Dendritic cell treated with granulocyte-macrophage colony-stimulating factor and Interleukin-4, amounts not matched to agents 40 ng/mL and 50 ng/mL, for 4 days (primary cell): ENCODE results near the gene SYDE1.

Experiments used
- H3K27ac Mint-ChIP-seq: one replicate; pipeline ENCODE4 v1.8.0; 2022; ENCODE audit warnings: mild to moderate bottlenecking, mixed read lengths
- H3K27me3 Mint-ChIP-seq: one replicate; pipeline ENCODE4 v1.8.0; 2022; ENCODE audit warnings: mild to moderate bottlenecking, mixed read lengths
- H3K36me3 Mint-ChIP-seq: one replicate; pipeline ENCODE4 v1.8.0; 2022; ENCODE audit warnings: low read depth, mixed read lengths
- H3K4me1 Mint-ChIP-seq: one replicate; pipeline ENCODE4 v1.8.0; 2022; ENCODE audit warnings: low read depth, mixed read lengths
- H3K4me3 Mint-ChIP-seq: one replicate; pipeline ENCODE4 v1.8.0; 2022; ENCODE audit warnings: mild to moderate bottlenecking, moderate library complexity, mixed read lengths
- H3K9me3 Mint-ChIP-seq: one replicate; pipeline ENCODE4 v1.8.0; 2022; ENCODE audit warnings: mixed read lengths
- intact Hi-C: fragments of 100-400 bp; cut with micrococcal nuclease; formaldehyde crosslinking; loops from one replicate; pipeline ENCODE4 v1.15.0; 2022

The SYDE1 gene

DNA sequence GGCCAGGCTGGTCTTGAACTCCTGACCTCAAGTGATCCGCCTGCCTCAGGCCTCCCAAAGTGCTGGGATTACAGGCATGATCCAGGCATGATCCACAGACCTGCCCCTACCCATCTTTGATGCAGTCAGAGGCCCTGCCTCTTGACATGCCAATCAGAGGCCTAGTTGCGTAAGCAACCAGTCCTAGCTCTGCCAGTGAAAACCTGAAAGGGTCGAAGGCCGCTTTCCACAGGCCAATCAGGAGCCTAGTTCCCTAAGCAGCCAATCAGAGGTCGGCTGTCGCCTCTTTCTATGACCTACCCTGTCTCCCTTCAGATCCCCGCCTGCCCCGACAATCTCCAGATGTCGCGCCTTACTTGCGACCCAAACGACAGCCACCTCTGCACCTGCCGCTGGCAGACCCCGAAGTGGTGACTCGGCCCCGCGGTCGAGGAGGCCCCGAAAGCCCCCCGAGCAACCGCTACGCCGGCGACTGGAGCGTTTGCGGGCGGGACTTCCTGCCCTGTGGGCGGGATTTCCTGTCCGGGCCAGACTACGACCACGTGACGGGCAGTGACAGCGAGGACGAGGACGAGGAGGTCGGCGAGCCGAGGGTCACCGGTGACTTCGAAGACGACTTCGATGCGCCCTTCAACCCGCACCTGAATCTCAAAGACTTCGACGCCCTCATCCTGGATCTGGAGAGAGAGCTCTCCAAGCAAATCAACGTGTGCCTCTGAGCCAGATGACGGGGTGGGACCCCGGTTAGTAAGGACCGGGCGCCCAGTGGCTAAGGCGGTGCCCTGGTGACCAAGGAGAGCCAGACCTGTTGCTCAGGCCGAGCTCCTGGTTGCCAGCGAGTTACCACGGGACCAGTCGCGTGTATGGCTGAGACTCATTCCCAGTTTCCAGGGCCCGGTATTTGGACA, 6.3 kb downstream of the SYDE1 start:
- Mint-ChIP-seq H3K27me3 (peaks cover 11% of the 10 kb centered on the region), H3K36me3 (peaks cover 54% of the 10 kb centered on the region), H3K27ac (no peak overlapping the region), H3K4me1 (no peaks in the 10 kb centered on the region), H3K4me3 (no peak overlapping the region), H3K9me3 (no peaks in the 10 kb centered on the region)
- intact Hi-C loops: no loop called here

DNA sequence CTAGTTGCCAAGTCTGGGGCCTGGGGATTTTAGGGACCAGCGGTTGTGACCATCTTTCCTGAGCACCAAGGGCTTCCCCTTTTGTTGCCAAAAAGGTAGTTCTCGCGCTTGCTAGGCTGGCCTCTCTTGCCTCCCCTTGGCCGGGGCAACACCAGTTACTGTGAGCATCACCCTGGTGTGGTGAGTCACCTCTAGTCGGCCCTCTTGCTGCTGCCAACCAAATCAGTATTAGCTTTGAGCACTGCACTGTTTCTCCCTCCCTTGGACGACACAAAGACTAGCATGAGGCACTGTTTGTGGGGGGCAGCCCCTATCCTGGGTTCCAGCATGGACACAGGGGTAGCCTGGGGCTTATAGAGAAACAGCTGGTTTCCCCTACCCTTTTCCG, 6.9 kb downstream of the SYDE1 start:
- Mint-ChIP-seq H3K27me3 (peaks cover 4% of the 10 kb centered on the region), H3K9me3 (no peaks in the 10 kb centered on the region), H3K36me3 (peaks cover 60% of the 10 kb centered on the region), H3K4me3 (no peak overlapping the region), H3K4me1 (no peaks in the 10 kb centered on the region), H3K27ac (no peak overlapping the region)
- intact Hi-C loops: no loop called here

DNA sequence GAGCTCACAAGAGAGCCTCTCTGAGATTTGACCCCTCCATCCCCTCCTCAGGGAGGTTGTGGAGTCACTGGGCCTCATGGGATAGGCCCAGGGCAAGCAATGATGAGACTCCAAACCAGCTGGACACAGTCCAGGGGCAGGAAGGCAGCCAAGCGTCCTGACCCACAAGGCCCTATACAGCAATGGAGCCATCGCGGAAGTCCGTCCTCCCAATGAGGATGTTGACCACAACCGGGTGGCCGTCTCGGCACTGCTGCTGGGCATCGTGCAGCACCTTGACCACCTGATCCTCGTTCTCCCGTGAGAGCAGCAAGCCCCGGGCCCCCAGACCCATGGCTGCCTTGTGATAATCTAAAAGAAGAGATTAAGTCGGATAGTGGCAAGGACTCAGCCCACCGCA, 7.9 kb downstream of the SYDE1 start:
- Mint-ChIP-seq H3K9me3 (no peaks in the 10 kb centered on the region), H3K27ac (no peak overlapping the region), H3K27me3 (no peaks in the 10 kb centered on the region), H3K4me1 (no peaks in the 10 kb centered on the region), H3K36me3 (peaks cover 69% of the 10 kb centered on the region), H3K4me3 (no peak overlapping the region)
- intact Hi-C loops: no loop called here

DNA sequence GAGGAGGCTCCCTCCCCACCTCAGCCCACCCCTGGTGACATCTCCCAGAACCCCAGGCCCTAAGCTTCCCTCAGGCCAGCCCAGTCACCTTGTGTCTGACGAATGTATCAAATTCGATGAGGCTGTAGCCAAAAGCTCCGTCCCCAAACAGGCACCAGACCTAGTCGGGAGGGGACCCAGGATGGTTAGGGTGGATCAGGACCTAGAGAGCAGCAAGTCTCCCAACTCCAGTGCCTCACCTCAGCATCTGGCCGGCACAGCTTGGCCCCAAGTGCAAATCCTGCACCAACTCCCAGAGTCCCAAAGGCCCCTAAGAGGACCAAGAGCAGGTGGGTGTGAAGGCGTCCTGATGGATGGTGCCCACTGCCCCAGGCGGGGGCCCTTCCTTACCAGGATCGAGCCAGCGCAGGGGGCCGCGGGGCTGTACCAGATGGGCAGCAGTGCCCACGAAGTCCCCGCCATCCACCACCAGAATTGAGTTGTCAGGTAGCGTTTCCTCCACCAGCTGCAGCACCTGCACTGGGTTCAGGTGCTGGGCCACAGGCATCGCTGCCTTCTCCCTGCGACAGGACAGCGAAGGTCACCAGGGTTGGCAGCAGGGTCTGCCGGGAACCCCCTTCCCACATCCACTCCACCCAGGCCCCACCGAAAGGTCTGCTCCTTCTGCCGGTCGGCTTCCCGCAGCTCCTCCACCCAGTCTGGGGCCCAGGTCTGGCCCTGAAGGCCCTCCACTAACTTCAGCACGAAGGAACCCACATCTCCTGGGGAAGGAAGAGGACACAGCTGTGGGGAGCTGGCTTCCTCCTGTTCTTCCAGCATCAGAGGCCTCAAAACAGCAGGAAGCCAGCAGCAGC, 8.8 kb downstream of the SYDE1 start:
- Mint-ChIP-seq H3K27me3 (no peaks in the 10 kb centered on the region), H3K36me3 (peaks cover 79% of the 10 kb centered on the region), H3K9me3 (no peaks in the 10 kb centered on the region), H3K4me3 (no peak overlapping the region), H3K4me1 (no peaks in the 10 kb centered on the region), H3K27ac (no peak overlapping the region)
- intact Hi-C loops: no loop called here

DNA sequence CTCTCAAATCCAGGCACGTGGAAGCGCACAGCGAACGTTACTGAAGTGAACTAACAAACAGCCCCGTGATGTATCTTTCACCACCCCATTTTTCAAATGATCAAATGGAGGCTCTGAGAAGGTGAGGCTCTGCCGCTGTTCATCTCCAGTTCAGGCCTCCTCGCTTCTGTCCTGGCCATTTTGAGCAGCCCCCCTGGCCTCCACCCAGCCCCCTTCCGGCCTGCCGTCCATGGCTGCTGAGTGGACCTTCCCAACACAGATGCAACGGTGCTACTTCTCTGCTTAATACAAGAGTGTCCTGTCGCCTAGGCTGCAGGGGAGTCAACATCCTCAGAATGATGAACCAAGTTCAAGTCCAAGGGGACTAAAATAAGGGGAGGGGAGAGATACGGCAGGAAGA, 9.7 kb downstream of the SYDE1 start:
- Mint-ChIP-seq H3K36me3 (peaks cover 87% of the 10 kb centered on the region), H3K27ac (no peak overlapping the region), H3K9me3 (no peaks in the 10 kb centered on the region), H3K4me3 (no peak overlapping the region), H3K27me3 (no peaks in the 10 kb centered on the region), H3K4me1 (no peaks in the 10 kb centered on the region)
- intact Hi-C loops: no loop called here

DNA sequence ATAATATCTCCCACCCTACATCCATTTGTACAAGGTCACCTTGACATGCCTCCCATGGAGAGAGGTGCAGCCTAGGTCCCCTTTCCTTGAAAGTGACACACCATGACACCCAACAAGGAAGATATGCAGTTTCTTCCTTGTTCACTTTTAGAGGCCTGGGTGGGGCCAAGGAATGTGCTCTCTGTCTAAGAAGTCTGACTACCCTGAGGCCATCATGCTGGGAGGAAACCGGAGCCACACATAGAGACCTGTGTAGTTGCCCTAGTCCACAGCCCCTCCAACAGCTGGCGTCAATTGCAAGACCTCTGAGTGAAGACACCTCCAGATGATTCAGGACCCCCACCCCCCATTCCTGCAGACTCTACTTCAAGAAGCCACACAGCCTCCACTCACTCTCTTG, 11.0 kb downstream of the SYDE1 start:
- Mint-ChIP-seq H3K27ac (no peak overlapping the region), H3K36me3 (peaks cover 100% of the 10 kb centered on the region), H3K4me1 (peaks cover 4% of the 10 kb centered on the region), H3K9me3 (no peaks in the 10 kb centered on the region), H3K4me3 (no peak overlapping the region), H3K27me3 (no peaks in the 10 kb centered on the region)
- intact Hi-C loops: no loop called here

DNA sequence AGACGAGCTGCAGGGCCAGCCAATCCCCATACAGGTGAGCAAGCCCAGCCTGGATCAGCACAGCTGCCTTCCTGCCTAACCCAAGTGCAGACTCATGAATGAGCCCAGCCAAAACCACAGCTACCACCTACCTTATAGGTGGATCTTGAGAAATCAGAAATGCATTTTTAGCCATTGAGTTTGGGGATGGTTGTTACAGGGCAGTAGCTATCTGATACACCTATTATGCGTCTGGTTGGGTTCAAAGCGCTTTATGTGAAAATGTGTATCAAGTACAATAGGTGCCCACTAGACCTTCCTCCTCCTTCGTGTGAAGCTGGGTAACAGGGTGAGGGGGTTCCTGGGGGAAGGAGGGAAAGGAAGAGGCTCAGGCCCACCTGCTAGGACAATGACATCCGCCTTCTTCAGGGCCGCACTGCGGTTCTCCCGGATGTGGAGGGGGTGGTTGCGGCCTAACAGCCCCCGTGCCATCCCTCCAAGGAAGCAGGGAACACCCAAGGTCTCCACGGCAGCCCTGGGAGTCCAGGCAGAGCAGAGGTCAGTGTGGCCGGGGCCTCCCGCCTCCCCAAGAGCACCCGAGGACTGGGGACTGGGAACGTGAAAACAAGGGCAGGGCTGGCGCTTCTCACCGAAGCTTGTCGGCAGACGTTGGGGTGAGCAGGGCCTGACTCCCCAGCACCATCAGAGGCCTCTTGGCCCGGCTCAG, 11.7 kb downstream of the SYDE1 start:
- Mint-ChIP-seq H3K36me3 (peaks cover 95% of the 10 kb centered on the region), H3K4me3 (no peak overlapping the region), H3K4me1 (peaks cover 8% of the 10 kb centered on the region), H3K27me3 (no peaks in the 10 kb centered on the region), H3K9me3 (no peaks in the 10 kb centered on the region), H3K27ac (no peak overlapping the region)
- intact Hi-C loops: no loop called here

DNA sequence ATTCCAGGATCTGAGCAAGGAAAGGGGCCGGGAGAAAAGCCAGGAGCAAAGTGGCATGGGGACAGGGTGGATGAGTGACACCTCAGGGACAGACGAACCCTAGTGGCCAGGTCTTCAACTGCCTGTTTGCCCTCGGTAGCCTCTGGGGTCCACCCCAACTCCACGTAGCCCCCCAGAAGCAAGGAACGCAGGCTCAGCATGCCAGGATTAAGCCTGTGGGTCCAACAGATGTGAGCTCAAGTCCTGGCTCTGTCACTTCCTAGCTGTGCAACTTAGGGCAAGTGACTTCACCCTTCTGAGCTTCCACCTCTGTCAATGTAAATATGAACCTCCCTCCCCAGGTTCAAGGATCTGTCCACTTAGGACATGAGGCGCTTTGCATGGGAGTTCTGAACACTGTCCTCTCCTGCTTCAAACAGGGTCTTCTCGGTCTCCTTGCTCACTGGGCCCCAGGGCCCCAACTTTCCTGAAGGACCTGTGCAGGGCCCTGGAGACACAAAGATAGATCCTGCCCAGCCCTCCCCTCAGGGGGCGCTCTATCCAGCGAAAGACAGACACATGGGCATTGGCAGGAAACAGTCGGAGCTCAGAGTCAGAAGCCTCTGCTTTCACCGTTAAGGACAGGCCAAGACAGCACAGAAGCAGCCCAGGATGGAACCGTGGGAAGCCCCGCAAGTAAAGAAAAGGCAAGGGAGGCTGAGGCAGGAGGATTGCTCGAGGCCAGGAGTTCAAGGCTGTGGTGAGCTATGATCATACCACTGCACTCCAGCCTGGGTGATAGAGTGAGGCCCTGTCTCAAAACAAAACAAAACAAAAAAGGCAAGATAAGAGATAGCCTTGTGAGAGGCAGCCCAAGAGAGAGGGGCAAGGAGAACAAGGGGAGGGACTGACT, 13.2 kb downstream of the SYDE1 start:
- H3K9me3 Mint-ChIP-seq: no peaks in the 10 kb centered on the region
- H3K27ac Mint-ChIP-seq: no peak overlapping the region
- H3K36me3 Mint-ChIP-seq: peaks cover 89% of the 10 kb centered on the region
- H3K4me1 Mint-ChIP-seq: peaks cover 17% of the 10 kb centered on the region
- no peak overlapping the region for H3K4me3 Mint-ChIP-seq
- H3K27me3 Mint-ChIP-seq: no peaks in the 10 kb centered on the region
- intact Hi-C loops: no loop called here

DNA sequence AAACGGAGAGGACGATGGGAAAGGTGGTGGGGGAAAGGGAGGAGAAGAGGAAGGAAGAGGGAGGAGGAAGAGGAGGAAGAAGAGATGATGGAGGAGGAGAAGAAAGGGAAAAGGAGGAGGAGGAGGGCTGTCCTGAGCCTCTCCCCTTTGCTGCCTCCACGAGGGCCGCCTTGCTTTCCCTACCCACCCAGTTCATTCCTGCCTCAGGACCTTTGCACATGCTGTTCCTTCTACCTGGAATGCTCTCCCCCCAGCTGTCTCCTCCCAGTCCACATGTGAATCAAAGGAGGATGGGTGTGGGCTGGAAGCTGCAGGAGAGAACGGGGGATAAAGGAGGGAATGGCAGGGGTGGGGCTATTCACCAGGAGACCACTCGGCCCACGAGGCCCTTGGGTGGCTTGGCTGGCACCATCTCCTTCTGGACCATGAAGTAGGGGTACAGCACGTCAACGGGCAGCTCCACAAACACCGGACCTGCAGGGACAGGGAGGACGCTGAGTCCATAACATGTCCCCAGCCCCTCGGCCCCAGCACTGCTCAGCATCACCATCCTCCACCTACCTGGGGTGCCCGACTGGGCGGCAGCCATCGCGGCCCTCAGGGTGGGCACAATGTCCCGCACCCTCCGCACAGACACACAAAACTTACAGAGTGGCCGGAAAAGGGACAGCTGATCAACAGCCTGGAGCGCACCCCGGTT, 15.3 kb downstream of the SYDE1 start:
- H3K27me3 Mint-ChIP-seq: no peaks in the 10 kb centered on the region
- no peaks in the 10 kb centered on the region for H3K9me3 Mint-ChIP-seq
- intact Hi-C loops: no loop called here
- no peak overlapping the region for H3K4me3 Mint-ChIP-seq
- peak overlapping the region; percentile 15 for H3K27ac Mint-ChIP-seq
- peaks cover 17% of the 10 kb centered on the region for H3K4me1 Mint-ChIP-seq
- peaks cover 71% of the 10 kb centered on the region for H3K36me3 Mint-ChIP-seq

DNA sequence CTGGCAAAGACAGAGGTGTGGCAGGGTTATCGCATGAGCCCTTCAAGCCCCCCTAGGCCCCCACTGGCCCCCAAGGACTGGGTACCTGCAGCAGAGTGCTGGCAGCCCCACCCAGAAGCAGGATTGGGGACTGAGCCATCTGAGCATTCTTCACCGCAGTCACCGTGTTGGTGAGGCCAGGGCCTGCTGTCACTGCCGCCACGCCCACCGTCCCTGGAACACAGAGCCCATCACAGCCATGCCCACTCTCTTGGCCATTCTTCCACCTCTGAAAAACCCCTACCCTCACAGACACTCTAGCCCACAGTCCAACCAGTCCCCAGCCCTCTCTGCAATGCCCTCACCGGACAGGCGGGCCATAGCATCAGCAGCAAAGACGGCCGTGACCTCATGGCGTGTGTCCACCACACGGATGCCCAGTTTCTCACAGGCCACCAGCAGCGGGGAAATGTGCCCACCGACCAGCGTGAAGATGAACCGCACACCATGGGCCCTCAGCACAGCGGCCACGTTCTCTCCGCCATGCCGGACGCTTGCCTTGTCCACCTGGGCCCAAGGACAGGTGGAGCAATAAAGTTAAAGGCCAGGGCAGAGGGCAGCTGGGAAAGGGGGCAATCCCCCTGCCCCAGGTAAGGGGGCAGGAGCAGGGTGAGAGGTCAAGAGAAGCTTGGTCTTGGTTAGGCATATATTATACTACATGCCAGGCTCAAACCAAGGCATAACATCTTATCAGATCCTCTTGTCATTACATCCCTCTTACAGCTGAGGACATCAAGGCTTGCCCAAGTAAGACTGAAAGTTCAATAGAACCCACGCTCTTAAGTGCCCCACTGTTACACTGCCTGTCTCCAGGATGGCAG, 16.1 kb downstream of the SYDE1 start:
- intact Hi-C loops: no loop called here
- Mint-ChIP-seq H3K27me3 (no peaks in the 10 kb centered on the region), H3K27ac (no peak overlapping the region)

DNA sequence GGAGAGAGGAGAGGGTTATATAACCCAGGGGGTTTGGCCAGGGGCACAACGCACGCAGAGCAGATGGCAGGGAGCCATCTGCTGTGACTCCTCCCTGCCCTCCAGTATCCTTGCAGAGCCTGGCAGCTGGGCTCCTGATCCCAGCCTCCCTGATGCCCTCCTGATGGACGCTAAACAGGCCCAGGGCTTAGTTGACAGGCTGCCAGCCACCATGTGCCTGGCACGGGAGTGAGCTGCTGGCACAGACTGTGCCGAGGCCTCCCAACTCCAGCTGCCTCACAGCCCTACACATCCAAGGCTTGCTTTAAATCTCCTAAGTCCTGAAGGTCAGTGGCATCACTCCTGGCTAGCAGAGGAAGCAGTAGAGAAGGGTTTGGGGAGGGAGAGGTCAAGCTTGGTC, 16.7 kb downstream of the SYDE1 start:
- Mint-ChIP-seq H3K36me3 (peaks cover 57% of the 10 kb centered on the region), H3K4me1 (peaks cover 17% of the 10 kb centered on the region), H3K27me3 (no peaks in the 10 kb centered on the region), H3K27ac (peak overlapping the region; percentile 99), H3K4me3 (no peak overlapping the region), H3K9me3 (no peaks in the 10 kb centered on the region)
- intact Hi-C loops: no loop called here

More for the DNA sequence above, 16.1 kb downstream of the SYDE1 start:
- peaks cover 63% of the 10 kb centered on the region for H3K36me3 Mint-ChIP-seq
- no peaks in the 10 kb centered on the region for H3K9me3 Mint-ChIP-seq
- H3K4me3 Mint-ChIP-seq: no peak overlapping the region
- H3K4me1 Mint-ChIP-seq: peaks cover 17% of the 10 kb centered on the region

DNA sequence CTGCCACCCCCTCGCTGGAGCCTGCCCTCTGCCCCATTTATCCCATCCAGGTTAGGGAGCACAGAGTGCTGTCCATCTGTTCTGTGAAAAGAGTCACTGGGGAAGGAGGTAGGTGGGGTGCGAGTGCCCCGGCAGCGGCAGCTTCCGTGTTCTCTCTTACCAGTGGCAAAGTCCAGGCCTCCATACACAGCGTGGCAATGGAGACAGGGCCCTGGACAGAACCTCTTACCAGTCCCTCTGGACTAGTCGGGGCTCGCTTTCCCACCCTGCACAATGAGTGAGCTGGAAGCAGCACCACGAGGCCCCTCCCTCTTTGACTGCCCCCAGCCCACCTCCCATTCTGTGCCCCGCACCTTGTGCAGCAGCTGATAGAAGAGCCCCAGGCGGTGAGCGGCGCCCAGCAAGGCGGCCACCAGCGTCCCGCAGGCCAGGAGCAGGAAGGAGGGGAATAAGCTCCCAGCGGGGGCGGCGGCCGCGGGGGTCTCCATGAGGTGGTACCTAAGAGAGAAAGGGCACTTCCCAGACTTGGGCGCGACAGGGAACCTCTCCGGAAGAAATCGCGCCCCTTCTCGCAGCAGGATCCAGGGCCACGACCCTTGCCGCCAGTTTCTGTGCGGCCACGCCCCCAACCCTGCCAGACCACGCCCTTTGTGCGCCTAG, 17.5 kb downstream of the SYDE1 start:
- Mint-ChIP-seq H3K9me3 (no peaks in the 10 kb centered on the region), H3K4me3 (peak overlapping the region; percentile 94), H3K4me1 (peaks cover 17% of the 10 kb centered on the region), H3K36me3 (peaks cover 49% of the 10 kb centered on the region), H3K27me3 (peaks cover 2% of the 10 kb centered on the region), H3K27ac (peak overlapping the region; percentile 99)
- intact Hi-C loops: loop anchor here (5.0 kb wide), 2 partner anchors 293 to 552 kb away; partner anchors contain the start of genes AKAP8L and NDUFB7
